SK-N-SH treated with all-trans-retinoic acid at 6 μM for 48 hours (cell line): ENCODE data around the gene UBE2M.
A peak's percentile ranks its signal among the peaks of the same experiment; 100 is the strongest.

Source experiments
- ATAC-seq: fragments of 200-7000 bp; cut with Tn5 transposase; 3 replicates; pipeline ENCODE4 v1.9.1; 2020; ENCODE audit warnings: mild to moderate bottlenecking, moderate library complexity
- ARNTL ChIP-seq: fragments of 450-650 bp; formaldehyde crosslinking; IDR thresholded peaks from 2 replicates; pipeline ENCODE4 v1.5.0; 2020; ENCODE audit warnings: low read depth, mild to moderate bottlenecking, moderate library complexity, borderline replicate concordance
- BACH2 ChIP-seq: fragments of 250-450 bp; sonication (Bioruptor Pico); IDR thresholded peaks from 2 replicates; pipeline ENCODE4 v1.9.0; 2021; ENCODE audit warnings: mild to moderate bottlenecking, borderline replicate concordance
- CSRNP3 ChIP-seq: fragments of 250-450 bp; sonication (Bioruptor Pico); IDR thresholded peaks from 2 replicates; pipeline ENCODE4 v1.5.1; 2021; ENCODE audit warnings: mild to moderate bottlenecking, moderate library complexity
- ESRRG ChIP-seq: fragments of 250-450 bp; sonication (Bioruptor Pico); IDR thresholded peaks from 2 replicates; pipeline ENCODE4 v1.6.1; 2021; ENCODE audit warnings: mild to moderate bottlenecking
- GLIS3 ChIP-seq: fragments of 250-450 bp; sonication (Bioruptor Pico); IDR thresholded peaks from 2 replicates; pipeline ENCODE4 v1.5.0; 2020; ENCODE audit warnings: mild to moderate bottlenecking, moderate library complexity
- PATZ1 ChIP-seq: fragments of 250-450 bp; sonication (Bioruptor Pico); IDR thresholded peaks from 2 replicates; pipeline ENCODE4 v1.8.0; 2020; ENCODE audit warnings: mild to moderate bottlenecking, moderate library complexity, borderline replicate concordance
- PPARA ChIP-seq: fragments of 250-450 bp; sonication (Bioruptor Pico); IDR thresholded peaks from 2 replicates; pipeline ENCODE4 v1.5.0; 2020; ENCODE audit warnings: mild to moderate bottlenecking, borderline replicate concordance
- RARB ChIP-seq: fragments of 250-450 bp; sonication (Bioruptor Pico); IDR thresholded peaks from 2 replicates; pipeline ENCODE4 v1.8.0; 2021; ENCODE audit warnings: mild to moderate bottlenecking, moderate library complexity
- SNAI2 ChIP-seq: fragments of 250-450 bp; sonication (Bioruptor Pico); IDR thresholded peaks from 2 replicates; pipeline ENCODE4 v1.5.0; 2020; ENCODE audit warnings: mild to moderate bottlenecking, moderate library complexity
- TCF4 ChIP-seq: fragments of 250-450 bp; sonication (Bioruptor Pico); IDR thresholded peaks from 2 replicates; pipeline ENCODE4 v1.8.0; 2021; ENCODE audit warnings: mild to moderate bottlenecking, moderate library complexity, borderline replicate concordance
- TOX ChIP-seq: fragments of 250-450 bp; sonication (Bioruptor Pico); IDR thresholded peaks from 2 replicates; pipeline ENCODE4 v1.8.0; 2021; ENCODE audit warnings: mild to moderate bottlenecking, moderate library complexity, borderline replicate concordance
- ZC3H10 ChIP-seq: fragments of 250-450 bp; sonication (Bioruptor Pico); IDR thresholded peaks from 2 replicates; pipeline ENCODE4 v1.5.1; 2021; ENCODE audit warnings: mild to moderate bottlenecking, moderate library complexity
- ZFP3 ChIP-seq: fragments of 250-450 bp; sonication (Bioruptor Pico); IDR thresholded peaks from 2 replicates; pipeline ENCODE4 v1.5.0; 2020; ENCODE audit warnings: mild to moderate bottlenecking, moderate library complexity
- ZNF565 ChIP-seq: fragments of 450-650 bp; formaldehyde crosslinking; conservative IDR thresholded peaks from 2 replicates; pipeline ENCODE4 v1.5.0; 2020; ENCODE audit warnings: low read depth, mild to moderate bottlenecking, moderate library complexity
- ZNF70 ChIP-seq: fragments of 450-650 bp; formaldehyde crosslinking; IDR thresholded peaks from 2 replicates; pipeline ENCODE4 v1.5.0; 2020; ENCODE audit warnings: mild to moderate bottlenecking, moderate library complexity
- ZNF8 ChIP-seq: fragments of 450-650 bp; formaldehyde crosslinking; IDR thresholded peaks from 2 replicates; pipeline ENCODE4 v1.5.0; 2020; ENCODE audit warnings: mild to moderate bottlenecking, moderate library complexity
- TF ChIP-seq, protein P1 (sequence below): fragments of 250-450 bp; sonication (Bioruptor Pico); IDR thresholded peaks from 2 replicates; pipeline ENCODE4 v1.5.1; 2020; ENCODE audit warnings: low read depth, mild to moderate bottlenecking, moderate library complexity

UBE2M gene

DNA sequence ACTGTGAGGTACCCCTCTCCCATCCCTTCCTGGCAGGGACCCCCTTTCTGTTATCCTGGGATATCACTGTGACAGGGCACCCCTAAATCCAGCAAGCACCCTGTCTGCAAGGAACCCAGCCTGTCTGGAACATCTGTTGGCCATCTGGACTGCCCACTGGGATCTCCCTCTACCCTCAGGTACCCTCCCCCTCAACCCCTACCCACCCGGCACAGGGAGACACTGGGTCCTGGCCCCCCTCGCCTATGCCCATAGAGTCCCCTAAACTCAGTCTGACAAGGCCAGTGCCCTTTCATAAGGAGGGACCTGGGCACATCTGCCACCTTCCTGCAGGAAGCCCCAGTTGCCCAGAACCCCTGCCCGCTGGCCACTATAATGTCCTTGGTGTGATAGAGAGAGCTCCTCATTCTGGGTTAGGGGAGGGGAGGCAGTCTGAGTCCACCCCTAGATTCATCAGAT lies 43.8 kb downstream of the UBE2M start (continued):
- no peak for TF ChIP-seq CSRNP3
- TF ChIP-seq SNAI2 (CRISPR knock-in tag) = no peak
- TF ChIP-seq BACH2 (CRISPR knock-in tag) = no peak
- no peak for TF ChIP-seq PPARA (CRISPR knock-in tag)

DNA sequence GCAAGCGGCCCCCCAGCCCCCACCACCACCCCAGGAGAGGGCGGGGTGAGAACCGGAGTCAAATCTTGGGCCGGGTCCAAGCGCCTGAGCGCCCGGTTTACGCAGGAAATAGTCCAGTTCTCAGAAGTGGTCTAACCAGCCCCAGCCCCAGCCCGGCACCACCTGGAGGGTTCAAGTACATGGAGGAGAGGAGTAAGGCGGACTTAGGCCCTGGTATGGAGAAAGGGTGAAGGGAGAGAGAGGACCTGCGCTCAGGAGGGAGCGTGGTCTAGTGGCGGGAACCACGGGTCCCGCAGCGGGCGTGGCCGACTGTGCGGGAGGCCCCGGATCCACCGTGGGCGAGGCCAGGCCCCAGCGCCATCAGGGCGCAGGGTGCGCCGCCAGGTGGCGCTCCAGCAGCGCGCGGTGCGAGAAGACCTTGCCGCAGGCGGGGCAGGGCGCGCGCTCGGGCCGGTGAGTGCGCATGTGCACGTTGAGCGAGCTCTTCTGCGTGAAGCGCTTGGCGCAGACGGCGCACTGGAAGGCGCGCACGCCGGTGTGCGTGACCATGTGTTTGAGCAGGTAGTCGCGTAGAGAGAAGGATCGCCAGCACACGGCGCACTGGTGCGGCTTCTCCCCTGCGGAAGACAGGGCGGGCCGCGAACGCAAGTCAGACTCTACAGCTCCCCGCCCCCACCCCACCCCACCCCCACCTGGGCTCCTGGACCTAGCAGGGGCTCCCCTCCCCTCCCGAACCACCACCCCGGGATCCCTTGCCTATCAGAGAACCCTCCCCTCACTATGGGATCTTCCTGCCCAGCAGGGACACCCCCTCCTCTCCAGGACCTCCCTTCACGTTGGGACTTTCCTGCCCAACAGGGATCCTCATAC lies 44.5 kb downstream of the UBE2M start:
- ATAC-seq = peak; percentile 90
- TF ChIP-seq PATZ1 (no peak), TOX (CRISPR knock-in tag) (no peak), ZNF70 (CRISPR knock-in tag) (no peak), RARB (CRISPR knock-in tag) (no peak)

DNA sequence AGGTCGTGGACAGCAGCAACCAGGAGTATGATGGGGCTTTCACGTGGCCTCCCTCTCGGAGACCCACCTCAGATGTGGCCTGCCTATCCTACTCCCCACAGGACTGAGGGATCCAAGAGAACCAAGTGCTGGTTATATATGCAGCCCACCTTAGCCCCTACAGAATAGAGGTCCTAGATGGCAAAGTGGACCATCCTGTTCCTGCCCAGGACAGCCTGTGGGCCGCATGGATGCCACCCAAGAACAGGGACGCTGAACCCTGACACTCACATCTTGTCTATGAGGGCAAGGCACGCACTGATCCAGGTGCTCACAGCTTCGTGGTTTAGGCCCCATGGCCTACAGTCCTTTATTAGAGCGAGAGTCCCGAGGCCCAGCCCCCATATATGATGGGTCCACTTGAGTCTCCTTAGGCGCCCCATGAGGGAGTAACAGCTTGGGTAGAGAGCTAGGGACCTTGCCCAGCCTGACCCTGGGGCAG lies 45.2 kb downstream of the UBE2M start:
- ATAC-seq = no peak

GRCh38 chr19:58511353-58512208 lies 46.8 kb downstream of the UBE2M start, which contains the start of gene SLC27A5:
SLC27A5 (minus strand) TSS chr19:58511992; CDS start chr19:58511955, 37 bp downstream.
- no peak for TF ChIP-seq ZNF565 (CRISPR knock-in tag)
- no peak for ATAC-seq

More for the DNA sequence above, 45.2 kb downstream of the UBE2M start:
- TF ChIP-seq BACH2 (CRISPR knock-in tag) (no peak), TCF4 (no peak), ZFP3 (CRISPR knock-in tag) (no peak), ZNF8 (no peak), ZC3H10 (CRISPR knock-in tag) (no peak), ARNTL (CRISPR knock-in tag) (no peak), PATZ1 (no peak)
- TF ChIP-seq, all 23 proteins: peak for 0

- ATAC-seq = no peak
- TF ChIP-seq, protein P1, sequence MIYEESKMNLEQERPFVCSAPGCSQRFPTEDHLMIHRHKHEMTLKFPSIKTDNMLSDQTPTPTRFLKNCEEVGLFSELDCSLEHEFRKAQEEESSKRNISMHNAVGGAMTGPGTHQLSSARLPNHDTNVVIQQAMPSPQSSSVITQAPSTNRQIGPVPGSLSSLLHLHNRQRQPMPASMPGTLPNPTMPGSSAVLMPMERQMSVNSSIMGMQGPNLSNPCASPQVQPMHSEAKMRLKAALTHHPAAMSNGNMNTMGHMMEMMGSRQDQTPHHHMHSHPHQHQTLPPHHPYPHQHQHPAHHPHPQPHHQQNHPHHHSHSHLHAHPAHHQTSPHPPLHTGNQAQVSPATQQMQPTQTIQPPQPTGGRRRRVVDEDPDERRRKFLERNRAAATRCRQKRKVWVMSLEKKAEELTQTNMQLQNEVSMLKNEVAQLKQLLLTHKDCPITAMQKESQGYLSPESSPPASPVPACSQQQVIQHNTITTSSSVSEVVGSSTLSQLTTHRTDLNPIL (CRISPR knock-in tag) = no peak
- TF ChIP-seq ESRRG (CRISPR knock-in tag) (no peak), TOX (CRISPR knock-in tag) (no peak), ZFP3 (CRISPR knock-in tag) (no peak), TCF4 (no peak), PPARA (CRISPR knock-in tag) (no peak), GLIS3 (CRISPR knock-in tag) (no peak), ARNTL (CRISPR knock-in tag) (no peak), ZNF565 (CRISPR knock-in tag) (no peak)
Measured at GRCh38 chr19:58510084-58510862, 48.1 kb downstream of the UBE2M start.
